Nephron (organoid): ENCODE data around the gene CFAP20DC.

Experiments used
- H3K27ac Mint-ChIP-seq, 3 experiments: 2 replicates each; pipeline ENCODE4 v1.8.0; 2020; ENCODE audit warnings: mixed read lengths in 3 of 3, mild to moderate bottlenecking in 2 of 3, moderate library complexity in 1 of 3
- H3K27me3 Mint-ChIP-seq: 2 replicates; pipeline ENCODE4 v1.8.0; 2021; ENCODE audit warnings: low read depth, mild to moderate bottlenecking, moderate library complexity, mixed read lengths
- H3K36me3 Mint-ChIP-seq: 2 replicates; pipeline ENCODE4 v1.8.0; 2020; ENCODE audit warnings: low read depth, mixed read lengths
- H3K4me1 Mint-ChIP-seq: 2 replicates; pipeline ENCODE4 v1.8.0; 2020; ENCODE audit warnings: mixed read lengths
- H3K4me3 Mint-ChIP-seq, 3 experiments: 2 replicates each; pipeline ENCODE4 v1.8.0; 2020; ENCODE audit warnings: mild to moderate bottlenecking in 3 of 3, mixed read lengths in 3 of 3, moderate library complexity in 2 of 3
- H3K9me3 Mint-ChIP-seq: 2 replicates; pipeline ENCODE4 v1.8.0; 2020; ENCODE audit warnings: mixed read lengths
- CTCF ChIP-seq, 3 experiments: fragments of 200-600 bp; sonication (generic); IDR thresholded peaks; one replicate each; pipeline ENCODE4 v1.5.0; 2021; ENCODE audit warnings: antibody characterized with exemption in 3 of 3; ENCODE audit not compliant: unreplicated experiment in 3 of 3

Gene CFAP20DC

DNA sequence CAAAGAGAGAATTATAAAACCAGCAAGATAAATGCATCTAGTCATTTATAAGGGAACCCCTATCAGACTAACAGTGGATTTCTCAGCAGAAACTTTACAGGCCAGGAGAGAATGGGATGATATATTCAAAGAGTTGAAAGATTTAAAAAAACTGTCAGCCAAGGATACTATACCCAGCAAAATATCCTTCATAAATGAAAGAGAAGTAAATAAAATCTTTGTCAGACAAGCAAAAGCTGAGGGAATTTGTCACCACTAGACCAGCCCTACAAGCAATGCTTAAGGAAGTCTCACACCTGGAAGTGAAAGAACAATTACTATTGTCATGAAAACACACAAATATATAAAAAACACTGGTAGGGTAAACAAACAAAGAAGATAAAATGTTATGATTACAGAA, 269.9 kb downstream of the CFAP20DC start:
- Mint-ChIP-seq H3K9me3 (peaks cover 39% of the 10 kb centered on the region), H3K27me3 (no peaks in the 10 kb centered on the region), H3K4me1 (no peaks in the 10 kb centered on the region), H3K4me3 (no peak overlapping the region), H3K36me3 (peaks cover 30% of the 10 kb centered on the region), H3K27ac (no peak overlapping the region)
- TF ChIP-seq CTCF (IDR thresholded peaks at IDR 0.05; ENCODE audit: unreplicated experiment in 3 of 3): no peak

DNA sequence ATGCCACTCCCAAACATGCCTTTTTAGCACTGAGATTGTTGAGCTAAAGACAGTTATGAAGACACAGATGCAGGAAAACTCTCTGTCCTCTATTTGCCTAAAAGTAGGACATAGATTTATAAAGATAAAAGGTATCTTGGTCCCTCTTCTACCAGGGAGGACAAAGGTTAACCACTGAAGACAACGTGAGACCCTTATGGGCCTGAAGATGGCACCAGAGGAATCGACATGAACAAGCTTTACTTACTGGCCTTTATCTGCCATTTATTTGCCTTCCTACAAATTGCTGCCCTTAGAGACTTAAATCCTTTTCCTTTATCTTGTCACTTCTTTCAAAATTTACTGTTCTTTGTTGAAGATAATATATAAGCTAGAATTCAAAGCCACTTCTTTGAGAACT, 273.6 kb downstream of the CFAP20DC start:
- no peak for TF ChIP-seq CTCF (IDR thresholded peaks at IDR 0.05; ENCODE audit: unreplicated experiment in 3 of 3)
- H3K36me3 Mint-ChIP-seq: peaks cover 22% of the 10 kb centered on the region
- no peak overlapping the region for H3K4me3 Mint-ChIP-seq
- H3K4me1 Mint-ChIP-seq: no peaks in the 10 kb centered on the region
- H3K9me3 Mint-ChIP-seq: peaks cover 26% of the 10 kb centered on the region
- H3K27me3 Mint-ChIP-seq: no peaks in the 10 kb centered on the region
- no peak overlapping the region for H3K27ac Mint-ChIP-seq

DNA sequence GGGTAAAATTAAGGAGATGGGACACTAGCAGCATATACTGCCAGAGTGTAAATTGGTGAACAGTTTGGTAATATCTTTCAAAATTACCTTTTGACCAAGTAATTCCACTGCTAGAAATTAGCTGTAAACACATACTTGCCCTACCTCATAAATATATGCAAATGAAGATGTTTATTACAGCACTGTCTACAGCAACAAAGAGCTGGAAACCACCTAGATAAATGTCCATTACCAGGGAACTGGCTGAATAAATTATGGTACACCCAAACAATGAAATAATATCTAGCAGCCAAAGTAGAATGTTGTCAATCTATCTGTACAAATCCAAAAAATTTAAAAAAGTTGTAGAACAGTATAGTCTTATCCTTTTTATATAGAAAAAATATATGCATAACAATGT, 277.4 kb downstream of the CFAP20DC start:
- Mint-ChIP-seq H3K4me1 (no peaks in the 10 kb centered on the region), H3K27ac (no peak overlapping the region), H3K36me3 (peaks cover 6% of the 10 kb centered on the region), H3K4me3 (no peak overlapping the region), H3K9me3 (peaks cover 6% of the 10 kb centered on the region), H3K27me3 (no peaks in the 10 kb centered on the region)
- TF ChIP-seq CTCF (IDR thresholded peaks at IDR 0.05; ENCODE audit: unreplicated experiment in 3 of 3): no peak

GRCh38 chr3:58769065-58769464, 280.8 kb downstream of the CFAP20DC start:
- TF ChIP-seq CTCF (IDR thresholded peaks at IDR 0.05; ENCODE audit: unreplicated experiment in 3 of 3): no peak
- Mint-ChIP-seq H3K4me1 (no peaks in the 10 kb centered on the region), H3K4me3 (no peak overlapping the region), H3K36me3 (peaks cover 15% of the 10 kb centered on the region), H3K27me3 (no peaks in the 10 kb centered on the region), H3K9me3 (peaks cover 24% of the 10 kb centered on the region), H3K27ac (no peak overlapping the region)

DNA sequence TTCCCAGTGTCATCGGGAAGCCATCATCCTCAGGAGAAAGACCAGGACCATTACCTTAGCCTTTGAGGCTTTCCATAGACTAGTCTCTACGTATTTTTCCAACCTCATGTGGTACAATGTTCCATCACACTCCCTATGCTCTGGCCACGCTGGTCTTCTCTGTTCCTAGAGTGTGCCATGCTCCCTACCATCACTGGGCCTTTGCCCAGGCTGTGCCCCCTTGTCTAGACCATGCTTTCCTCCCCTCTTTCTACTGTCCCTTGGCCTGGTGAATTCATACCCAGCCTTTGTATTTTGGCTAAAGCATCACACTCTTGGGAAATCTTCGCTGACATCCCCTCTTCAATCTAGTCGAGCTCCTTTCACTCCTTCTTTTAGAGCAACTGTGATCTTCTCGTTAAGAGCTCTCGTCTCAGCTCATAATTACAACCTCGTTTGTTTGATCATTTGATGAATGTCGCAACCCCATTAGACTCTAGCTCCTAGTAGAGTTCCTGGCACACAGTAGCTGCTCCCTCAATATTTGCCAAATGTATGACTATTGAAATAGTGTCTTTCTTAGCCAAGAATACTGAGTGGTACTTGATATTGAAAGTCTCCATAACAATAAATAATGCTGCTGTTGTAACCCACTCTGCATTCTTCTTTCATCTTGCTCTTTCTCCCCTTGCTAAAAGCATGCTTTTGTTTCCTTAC, 283.1 kb downstream of the CFAP20DC start:
- Mint-ChIP-seq H3K36me3 (peaks cover 15% of the 10 kb centered on the region), H3K9me3 (peaks cover 25% of the 10 kb centered on the region), H3K27ac (no peak overlapping the region), H3K4me3 (no peak overlapping the region), H3K27me3 (no peaks in the 10 kb centered on the region), H3K4me1 (no peaks in the 10 kb centered on the region)
- TF ChIP-seq CTCF (IDR thresholded peaks at IDR 0.05; ENCODE audit: unreplicated experiment in 3 of 3): no peak

- H3K27ac Mint-ChIP-seq: no peak overlapping the region
- H3K9me3 Mint-ChIP-seq: peaks cover 3% of the 10 kb centered on the region
- H3K4me1 Mint-ChIP-seq: no peaks in the 10 kb centered on the region
These were observed 294.7 kb downstream of the CFAP20DC start for GRCh38 chr3:58755150-58755549.

More at GRCh38 chr3:58755150-58755549, 294.7 kb downstream of the CFAP20DC start:
- Mint-ChIP-seq H3K36me3 (no peaks in the 10 kb centered on the region), H3K4me3 (no peak overlapping the region), H3K27me3 (no peaks in the 10 kb centered on the region)
- no peak for TF ChIP-seq CTCF (IDR thresholded peaks at IDR 0.05; ENCODE audit: unreplicated experiment in 3 of 3)
